ENCODE measurements around the gene FAHD2A. TPM values are rescaled to one million over a fixed set of nuclear protein-coding genes. Genes with fewer than 3 reads are reported as not detected.
A peak's percentile ranks its signal among the peaks of the same experiment; 100 is the strongest.

FAHD2A gene
- total RNA-seq (2021; fragmentation: NEBNext Ultra II Directional; extraction: Animal tissue kit (Norgen Biotek cat#: 25700)) (25.8 and 26.7 TPM in 2 replicates), polyA plus RNA-seq (2011; rRNA removed) (24.2 and 28.6 TPM in 2 replicates), polyA minus RNA-seq (2011; rRNA and poly(A)+ RNA removed) (28.0 and 35.5 TPM in 2 replicates)
- polyA plus RNA-seq (2011; cell fraction: cytosol; rRNA removed), result 35.7 TPM
- 57.5 TPM for polyA plus RNA-seq (2011; cell fraction: nucleus; rRNA removed)
- 21.9 to 28.1 TPM (median 26.1 TPM) in 4 replicates for polyA plus RNA-seq (2012, experiment 1 of 2)
- 23.9 TPM for polyA plus RNA-seq (2012, experiment 2 of 2)
- polyA plus RNA-seq (2013, experiment 1 of 2), result 17.4 TPM
- polyA plus RNA-seq (2013, experiment 2 of 2), result 16.6 TPM
- 18.2 TPM for polyA minus RNA-seq (2011; cell fraction: cytosol; rRNA and poly(A)+ RNA removed)
- 32.5 TPM for polyA minus RNA-seq (2011; cell fraction: nucleus; rRNA and poly(A)+ RNA removed)
- long read RNA-seq, experiment 1, full-length matches to known transcripts, result 8 of 27 reads
- long read RNA-seq, experiment 1, partial matches to known transcripts, result 8 of 27 reads
- long read RNA-seq, experiment 1, other reads (novel, unspliced or antisense), result 11 of 27 reads
- long read RNA-seq, experiment 2, full-length matches to known transcripts, result 37 of 106 reads
- long read RNA-seq, experiment 2, partial matches to known transcripts, result 41 of 106 reads
- long read RNA-seq, experiment 2, other reads (novel, unspliced or antisense), result 28 of 106 reads

GRCh38 chr2:95402370-95403203, at the start of gene FAHD2A:
FAHD2A (plus strand) TSS chr2:95402708; CDS start chr2:95405559, 2,851 bp downstream.
- H3K4me2 ChIP-seq (ENCODE audit: insufficient read depth in 1 of 2, low read depth in 2 of 2, low read length in 2 of 2), result peak within 1 kb of the TSS; percentile 80 to 87
- H3K9ac ChIP-seq (replicated peaks in 1 of 4; ENCODE audit: extremely low read depth in 1 of 4, low read depth in 3 of 4, low read length in 3 of 4), result peak within 1 kb of the TSS; percentile 75 to 89 (median 82)
- ChIA-PET POLR2A (ENCODE audit: partially characterized antibody) (interaction anchor here (1.2 to 1.5 kb wide), 2 partner anchors 11 to 57 kb away, joined by 4 read pairs; no protein-coding TSS in a partner anchor), CTCF (ENCODE audit: partially characterized antibody) (interaction anchor here (0.9 to 2.1 kb wide), 5 partner anchors 18 to 171 kb away, joined by 3 to 7 read pairs (median 6); no protein-coding TSS in a partner anchor)
- peaks cover 0 to 13% of the 10 kb centered on the region in 2 experiments; a peak in 2 of 4 replicates for H3K79me2 ChIP-seq (ENCODE audit: control insufficient read depth in 1 of 2, insufficient read depth in 2 of 2, low read length in 2 of 2)
- H3K18ac ChIP-seq (ENCODE audit: extremely low read depth, low read length), result peak within 1 kb of the TSS; percentile 48; the same call in 1 of the 2 replicates
- H3K9me3 ChIP-seq (ENCODE audit: insufficient read depth in 2 of 2, low read depth in 1 of 2, low read length in 1 of 2), result peaks cover 0 to 3% of the 10 kb centered on the region in 2 experiments; a peak in 1 of 4 replicates
- DNase-seq (ENCODE audit: low read depth in 1 of 2, low spot score in 2 of 2), result peak in 1 of 2 experiments; percentile 97
- H3K27ac ChIP-seq (ENCODE audit: low read depth, low read length), result no peak within 1 kb of the TSS
- no peak within 1 kb of the TSS for H4K91ac ChIP-seq (replicated peaks; ENCODE audit: insufficient read length, low read length)
- no peak within 1 kb of the TSS for H2BK15ac ChIP-seq (ENCODE audit: low read length)
- peaks cover 0 to 7% (median 4%) of the 10 kb centered on the region in 4 experiments; a peak in 3 of 7 replicates for H3K27me3 ChIP-seq (replicated peaks in 1 of 4; ENCODE audit: control insufficient read depth in 3 of 4, extremely low read depth in 1 of 4, insufficient read depth in 3 of 4, low read length in 3 of 4)
- H2AK5ac ChIP-seq (ENCODE audit: low read depth, low read length), result no peak within 1 kb of the TSS
- H4K20me1 ChIP-seq (replicated peaks in 1 of 2; ENCODE audit: control insufficient read depth in 1 of 2, insufficient read depth in 2 of 2, low read length in 2 of 2), result peaks cover 0 to 3% of the 10 kb centered on the region in 2 experiments
- H3K23ac ChIP-seq (ENCODE audit: insufficient read length), result no peak within 1 kb of the TSS
- H4K8ac ChIP-seq (ENCODE audit: extremely low read depth, insufficient read depth, low read length), result peak within 1 kb of the TSS; percentile 99
- no peak within 1 kb of the TSS for H3K4ac ChIP-seq (replicated peaks; ENCODE audit: insufficient read length, low read depth, low read length)
- no peak within 1 kb of the TSS for H2BK12ac ChIP-seq (ENCODE audit: low read depth, low read length)
- peak within 1 kb of the TSS; percentile 92 for H2AFZ ChIP-seq (ENCODE audit: low read length)
- H3K4me3 ChIP-seq (ENCODE audit: extremely low read depth in 1 of 4, insufficient read depth in 2 of 4, low read depth in 3 of 4, low read length in 4 of 4), result peak within 1 kb of the TSS; percentile 80 to 99 (median 96)
- H3K56ac ChIP-seq (replicated peaks; ENCODE audit: insufficient read length, low read depth, low read length), result peak within 1 kb of the TSS; percentile 86
- peaks cover 2% of the 10 kb centered on the region; the same call in 1 of the 2 replicates for H3K79me1 ChIP-seq (ENCODE audit: low read depth, low read length)
- no peak within 1 kb of the TSS for H3K14ac ChIP-seq (ENCODE audit: insufficient read length)
- WGBS, 2 experiments (ENCODE audit: extremely low coverage in 1 of 2, insufficient coverage in 1 of 2, insufficient read length in 1 of 2, insufficient replicate concordance in 2 of 2, low coverage in 1 of 2, low lambda C conversion rate in 2 of 2, missing lambda C conversion rate in 1 of 2), result 1% methylated on average over 45 of the region's 64 CpGs; no CpG with 5 or more reads in 1 of the 2 experiments
- H3K36me3 ChIP-seq (ENCODE audit: control insufficient read depth in 2 of 4, insufficient read depth in 4 of 4, low read length in 3 of 4), result no peaks in the 10 kb centered on the region; a peak in 1 of 8 replicates
- H3K23me2 ChIP-seq (ENCODE audit: low read depth, low read length), result peaks cover 7% of the 10 kb centered on the region; the same call in 1 of the 2 replicates
- no peak within 1 kb of the TSS for H2BK20ac ChIP-seq (ENCODE audit: low read length)
- no peak for FAIRE-seq
- H2BK5ac ChIP-seq (ENCODE audit: low read depth, low read length), result 0 out of 2 replicates have a peak within 1 kb of the TSS, but pooled peaks have one; percentile 9
- H2BK120ac ChIP-seq (replicated peaks; ENCODE audit: low read depth, low read length), result no peak within 1 kb of the TSS
- no peak within 1 kb of the TSS for H4K5ac ChIP-seq (ENCODE audit: insufficient read length, low read depth, low read length)
- peaks cover 0 to 3% (median 2%) of the 10 kb centered on the region in 4 experiments; a peak in 4 of 7 replicates for H3K4me1 ChIP-seq (replicated peaks in 1 of 4; ENCODE audit: control insufficient read depth in 3 of 4, insufficient read depth in 4 of 4, low read length in 3 of 4)
- TF ChIP-seq E2F6 (IDR thresholded peaks at IDR 0.05) (peak; percentile 36; the same call in 1 of the 2 replicates), KDM1A (IDR thresholded peaks at IDR 0.05; ENCODE audit: borderline replicate concordance, low read length) (no peak), TAF1 (IDR thresholded peaks at IDR 0.05; ENCODE audit: low read depth, low read length) (peak; percentile 81; the same call in 1 of the 2 replicates), FOSL1 (IDR thresholded peaks at IDR 0.05; ENCODE audit: insufficient read depth, low read depth, low read length) (no peak), MAFK (IDR thresholded peaks at IDR 0.05; ENCODE audit: low read depth, low read length) (no peak), JUND (IDR thresholded peaks at IDR 0.05; ENCODE audit: low read length) (0 out of 2 replicates have a peak, but pooled peaks have one; percentile 53), JUN (IDR thresholded peaks at IDR 0.05; ENCODE audit: low read depth, low read length) (no peak)
